Activated CD8-positive, alpha-beta T cell treated with anti-CD3 and anti-CD28 coated beads for 36 hours (primary cell): ENCODE results near the gene SLC24A3. TPM values are rescaled to one million over a fixed set of nuclear protein-coding genes. Genes with fewer than 3 reads are reported as not detected.

Experiments
- ATAC-seq: fragments of 200-7000 bp; cut with Tn5 transposase; one replicate; pipeline ENCODE4 v1.10.0; 2021; ENCODE audit warnings: mild to moderate bottlenecking, moderate library complexity
- CTCF ChIA-PET: fragments of 350-600 bp; sonication (Branson Sonifier 250); formaldehyde crosslinking; loops from one replicate; lab custom pipeline; 2021; ENCODE audit warnings: antibody characterized with exemption; lab: Charles Lee
- POLR2A ChIA-PET: fragments of 350-600 bp; sonication (Branson Sonifier 250); formaldehyde crosslinking; loops from one replicate; lab custom pipeline; 2021; ENCODE audit warnings: antibody characterized with exemption; lab: Charles Lee
- DNase-seq: peaks from one replicate; pipeline ENCODE4 v3.0.0-alpha.2; 2020
- H3K27ac Mint-ChIP-seq: one replicate; pipeline ENCODE4 v1.8.0; 2021; ENCODE audit warnings: mild to moderate bottlenecking, mixed read lengths
- H3K27me3 Mint-ChIP-seq: one replicate; pipeline ENCODE4 v1.8.0; 2021; ENCODE audit warnings: mixed read lengths
- H3K36me3 Mint-ChIP-seq: one replicate; pipeline ENCODE4 v1.8.0; 2021; ENCODE audit warnings: low read depth, mixed read lengths
- H3K4me1 Mint-ChIP-seq: one replicate; pipeline ENCODE4 v1.8.0; 2021; ENCODE audit warnings: low read depth, mixed read lengths
- H3K4me3 Mint-ChIP-seq: one replicate; pipeline ENCODE4 v1.8.0; 2021; ENCODE audit warnings: mild to moderate bottlenecking, moderate library complexity, mixed read lengths
- H3K9me3 Mint-ChIP-seq: one replicate; pipeline ENCODE4 v1.8.0; 2021; ENCODE audit warnings: mixed read lengths
- CTCF ChIP-seq: fragments of 200-600 bp; IDR thresholded peaks from one replicate; pipeline ENCODE4 v1.8.0; 2022; ENCODE audit warnings: antibody characterized with exemption, mild to moderate bottlenecking
- intact Hi-C: fragments of 100-400 bp; cut with micrococcal nuclease; formaldehyde crosslinking; loops from one replicate; pipeline ENCODE4 v1.10.0; 2022
- total RNA-seq, 2 experiments: library from RNA; stranded (reverse); gene quantifications; one replicate each; pipeline ENCODE4 v1.2.3, GENCODE V29; 2021

The SLC24A3 gene
- total RNA-seq, 2 experiments from 2014 or later, result not detected

GRCh38 chr20:19506021-19506420, 293.6 kb downstream of the SLC24A3 start:
- H3K27me3 Mint-ChIP-seq, result no peaks in the 10 kb centered on the region
- ChIA-PET CTCF (no interaction called here), POLR2A (no interaction called here)
- no peaks in the 10 kb centered on the region for H3K36me3 Mint-ChIP-seq
- TF ChIP-seq CTCF, result no peak
- no peak for ATAC-seq
- intact Hi-C loops, result no loop called here
- H3K4me3 Mint-ChIP-seq, result no peak overlapping the region
- DNase-seq, result no peak
- no peaks in the 10 kb centered on the region for H3K4me1 Mint-ChIP-seq
- no peaks in the 10 kb centered on the region for H3K9me3 Mint-ChIP-seq
- no peak overlapping the region for H3K27ac Mint-ChIP-seq

GRCh38 chr20:19508449-19508848, 296.0 kb downstream of the SLC24A3 start:
- Mint-ChIP-seq H3K4me1 (no peaks in the 10 kb centered on the region), H3K27ac (no peak overlapping the region), H3K4me3 (no peak overlapping the region), H3K36me3 (no peaks in the 10 kb centered on the region), H3K27me3 (no peaks in the 10 kb centered on the region), H3K9me3 (no peaks in the 10 kb centered on the region)
- no peak for ATAC-seq
- intact Hi-C loops, result no loop called here
- no peak for TF ChIP-seq CTCF
- DNase-seq, result no peak
- CTCF ChIA-PET, result no interaction called here
- POLR2A ChIA-PET, result no interaction called here

GRCh38 chr20:19510611-19511010, 298.2 kb downstream of the SLC24A3 start:
- Mint-ChIP-seq H3K27ac (no peak overlapping the region), H3K27me3 (no peaks in the 10 kb centered on the region), H3K4me1 (no peaks in the 10 kb centered on the region), H3K4me3 (no peak overlapping the region), H3K36me3 (no peaks in the 10 kb centered on the region), H3K9me3 (no peaks in the 10 kb centered on the region)
- POLR2A ChIA-PET, result no interaction called here
- no peak for TF ChIP-seq CTCF
- CTCF ChIA-PET, result no interaction called here
- ATAC-seq, result no peak
- intact Hi-C loops, result no loop called here
- no peak for DNase-seq

GRCh38 chr20:19511931-19512330, 299.5 kb downstream of the SLC24A3 start:
- Mint-ChIP-seq H3K27ac (no peak overlapping the region), H3K4me3 (no peak overlapping the region), H3K4me1 (no peaks in the 10 kb centered on the region), H3K36me3 (no peaks in the 10 kb centered on the region), H3K27me3 (no peaks in the 10 kb centered on the region), H3K9me3 (no peaks in the 10 kb centered on the region)
- ChIA-PET POLR2A (no interaction called here), CTCF (no interaction called here)
- intact Hi-C loops, result no loop called here
- TF ChIP-seq CTCF, result no peak
- no peak for ATAC-seq
- no peak for DNase-seq

- DNase-seq (no peak), ATAC-seq (no peak)
- ChIA-PET POLR2A (no interaction called here), CTCF (no interaction called here)
- Mint-ChIP-seq H3K4me1 (no peaks in the 10 kb centered on the region), H3K27me3 (no peaks in the 10 kb centered on the region), H3K9me3 (no peaks in the 10 kb centered on the region), H3K36me3 (no peaks in the 10 kb centered on the region), H3K27ac (no peak overlapping the region), H3K4me3 (no peak overlapping the region)
- intact Hi-C loops, result no loop called here
- no peak for TF ChIP-seq CTCF
These were observed 300.6 kb downstream of the SLC24A3 start for GRCh38 chr20:19512886-19513677.
